DMS79 (cell line): ENCODE results near the gene MCCC2.
A peak's percentile ranks its signal among the peaks of the same experiment; 100 is the strongest.

ENCODE experiments used
- DNase-seq: peaks from one replicate; lab custom pipeline; 2025; lab: John Stamatoyannopoulos, UW

The MCCC2 gene

GRCh38 chr5:71663191-71663969, 76.2 kb downstream of the MCCC2 start:
- no peak for DNase-seq

- DNase-seq = peak; percentile 9
These were observed 77.5 kb downstream of the MCCC2 start for GRCh38 chr5:71664615-71665014.

GRCh38 chr5:71666321-71666720, 79.2 kb downstream of the MCCC2 start:
- DNase-seq = no peak

GRCh38 chr5:71677977-71678376, 90.8 kb downstream of the MCCC2 start:
- no peak for DNase-seq

- no peak for DNase-seq
These were observed 92.6 kb downstream of the MCCC2 start for GRCh38 chr5:71679714-71680113.

- DNase-seq = no peak
These were observed 93.4 kb downstream of the MCCC2 start for GRCh38 chr5:71680510-71680909.

- DNase-seq = peak; percentile 80
These were observed 94.2 kb downstream of the MCCC2 start for GRCh38 chr5:71681296-71681695.

GRCh38 chr5:71684309-71684708, 97.2 kb downstream of the MCCC2 start:
- no peak for DNase-seq

GRCh38 chr5:71693828-71694427, 106.8 kb downstream of the MCCC2 start:
- no peak for DNase-seq

- DNase-seq = no peak
These were observed 107.9 kb downstream of the MCCC2 start for GRCh38 chr5:71695071-71695470.

- no peak for DNase-seq
These were observed 108.5 kb downstream of the MCCC2 start for GRCh38 chr5:71695595-71695994.

- no peak for DNase-seq
These were observed 110.8 kb downstream of the MCCC2 start for GRCh38 chr5:71697967-71698366.

- no peak for DNase-seq
These were observed 112.1 kb downstream of the MCCC2 start for GRCh38 chr5:71699233-71699632.

GRCh38 chr5:71699751-71700150, 112.6 kb downstream of the MCCC2 start:
- DNase-seq = no peak

GRCh38 chr5:71700803-71701202, 113.7 kb downstream of the MCCC2 start:
- no peak for DNase-seq

- DNase-seq = no peak
These were observed 114.3 kb downstream of the MCCC2 start for GRCh38 chr5:71701407-71701806.

- DNase-seq = no peak
These were observed 116.8 kb downstream of the MCCC2 start for GRCh38 chr5:71703941-71704340.

GRCh38 chr5:71705421-71705820, 118.3 kb downstream of the MCCC2 start:
- DNase-seq = no peak

- no peak for DNase-seq
These were observed 119.8 kb downstream of the MCCC2 start for GRCh38 chr5:71706906-71707305.
